Right kidney (tissue), 1 donor: ENCODE data around the gene ERCC6L.
"Not testable (repeated sequence)": the region's sequence is repeated elsewhere in the genome, so short reads cannot be mapped to it uniquely, and the experiment has no call there.

Source experiments
- DNase-seq: peaks from one replicate; pipeline ENCODE4 v3.0.0-alpha.2; 2016

The ERCC6L gene

DNA sequence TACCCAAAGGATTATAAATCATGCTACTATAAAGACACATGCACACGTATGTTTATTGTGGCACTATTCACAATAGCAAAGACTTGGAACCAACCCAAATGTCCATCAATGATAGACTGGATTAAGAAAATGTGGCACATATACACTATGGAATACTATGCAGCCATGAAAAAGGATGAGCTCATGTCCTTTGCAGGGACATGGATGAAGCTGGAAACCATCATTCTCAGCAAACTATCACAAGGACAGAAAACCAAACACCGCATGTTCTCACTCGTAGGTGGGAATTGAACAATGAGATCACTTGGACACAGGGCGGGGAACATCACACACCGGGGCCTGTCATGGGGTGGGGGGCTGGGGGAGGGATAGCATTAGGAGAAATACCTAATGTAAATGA, 62.5 kb downstream of the ERCC6L start:
- DNase-seq = not testable (repeated sequence)

DNA sequence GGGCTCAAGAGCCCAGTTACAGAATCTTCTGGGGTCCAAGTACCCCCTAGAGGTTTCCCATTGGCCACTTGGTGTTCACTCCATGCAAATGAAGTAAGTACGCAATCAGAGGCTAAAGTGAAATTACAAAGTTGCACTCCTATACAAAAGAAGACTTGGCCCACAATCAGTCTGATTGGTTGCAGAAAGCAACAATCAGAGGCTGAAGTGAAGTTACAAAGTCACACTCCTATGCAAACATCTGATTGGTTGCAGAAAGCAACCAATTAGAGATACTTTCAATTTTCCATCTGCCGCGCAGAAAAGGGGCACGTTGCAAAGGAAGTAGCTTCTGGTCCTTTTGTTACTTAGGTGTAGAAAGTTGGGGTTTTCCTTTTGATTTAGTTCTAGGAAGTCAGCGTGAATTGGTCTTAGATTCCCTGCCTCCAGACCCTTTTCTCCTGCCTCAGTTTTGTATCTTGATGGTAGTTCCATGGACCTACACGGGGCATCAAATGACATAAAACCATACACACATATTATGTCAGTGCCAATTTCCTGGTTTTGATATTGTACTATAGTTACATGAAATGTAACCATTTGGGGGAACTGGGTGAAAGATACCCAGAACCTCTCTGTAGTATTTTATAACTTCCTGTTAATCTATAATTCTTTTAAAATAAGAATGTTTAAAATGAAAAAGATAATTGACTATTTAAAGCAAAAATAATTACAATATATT, 69.7 kb downstream of the ERCC6L start:
- DNase-seq = no peak

GRCh38 chrX:72165551-72165950, 73.3 kb downstream of the ERCC6L start:
- no peak for DNase-seq

GRCh38 chrX:72159769-72160168, 79.1 kb downstream of the ERCC6L start:
- no peak for DNase-seq

- DNase-seq = no peak
These were observed 80.1 kb downstream of the ERCC6L start for GRCh38 chrX:72158773-72159172.
